ENCODE data around the gene SSH2. TPM values are rescaled to one million over a fixed set of nuclear protein-coding genes. Genes with fewer than 3 reads are reported as not detected.

SSH2 gene
- total RNA-seq, 2 experiments from 2014 or later = 39.4 to 73.9 TPM

DNA sequence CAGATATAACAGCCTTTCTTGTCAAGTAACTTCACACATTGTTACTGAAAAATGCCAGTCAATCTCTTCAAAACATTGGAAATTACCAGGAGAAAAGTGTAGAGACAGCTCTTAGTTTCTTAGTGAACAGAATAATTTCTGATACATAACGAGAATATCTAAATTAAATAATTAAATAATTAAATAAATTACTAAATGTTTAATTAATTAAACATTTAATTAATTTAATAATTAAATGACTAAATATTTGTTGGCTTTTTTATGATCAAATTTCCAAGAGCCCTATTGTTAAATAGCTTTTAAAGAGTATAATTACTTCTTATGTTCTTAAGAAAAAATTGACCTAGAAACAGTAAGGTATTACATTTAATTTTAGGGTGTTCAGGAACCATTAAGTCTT is 129.6 kb downstream of the SSH2 start:
- CTCF ChIA-PET (ENCODE audit: unreplicated experiment) = no interaction called here
- H3K9me2 ChIP-seq (ENCODE audit: insufficient read depth, low read length) = no peaks in the 10 kb centered on the region
- POLR2A ChIA-PET = interaction anchor here (0.5 to 0.9 kb wide), 2 partner anchors 135 to 138 kb away, joined by 3 read pairs; no protein-coding TSS in a partner anchor
- 0 out of 2 replicates have a peak, but pooled peaks cover 7% of the 10 kb centered on the region for H3K79me2 ChIP-seq (ENCODE audit: insufficient read depth, low read depth, low read length)
- intact Hi-C loops (cut with micrococcal nuclease; ENCODE audit: unreplicated experiment) = no loop called here
- no TSS peak for BruUV-seq (replicated peaks)
- no peak for TF ChIP-seq EZH2phosphoT487 (IDR thresholded peaks at IDR 0.05; ENCODE audit: borderline replicate concordance, low read depth, low read length)
- TF ChIP-seq, protein P1, sequence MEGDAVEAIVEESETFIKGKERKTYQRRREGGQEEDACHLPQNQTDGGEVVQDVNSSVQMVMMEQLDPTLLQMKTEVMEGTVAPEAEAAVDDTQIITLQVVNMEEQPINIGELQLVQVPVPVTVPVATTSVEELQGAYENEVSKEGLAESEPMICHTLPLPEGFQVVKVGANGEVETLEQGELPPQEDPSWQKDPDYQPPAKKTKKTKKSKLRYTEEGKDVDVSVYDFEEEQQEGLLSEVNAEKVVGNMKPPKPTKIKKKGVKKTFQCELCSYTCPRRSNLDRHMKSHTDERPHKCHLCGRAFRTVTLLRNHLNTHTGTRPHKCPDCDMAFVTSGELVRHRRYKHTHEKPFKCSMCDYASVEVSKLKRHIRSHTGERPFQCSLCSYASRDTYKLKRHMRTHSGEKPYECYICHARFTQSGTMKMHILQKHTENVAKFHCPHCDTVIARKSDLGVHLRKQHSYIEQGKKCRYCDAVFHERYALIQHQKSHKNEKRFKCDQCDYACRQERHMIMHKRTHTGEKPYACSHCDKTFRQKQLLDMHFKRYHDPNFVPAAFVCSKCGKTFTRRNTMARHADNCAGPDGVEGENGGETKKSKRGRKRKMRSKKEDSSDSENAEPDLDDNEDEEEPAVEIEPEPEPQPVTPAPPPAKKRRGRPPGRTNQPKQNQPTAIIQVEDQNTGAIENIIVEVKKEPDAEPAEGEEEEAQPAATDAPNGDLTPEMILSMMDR (conservative IDR thresholded peaks at IDR 0.05; ENCODE audit: low read length) = no peak
- peaks cover 7% of the 10 kb centered on the region; the same call in 1 of the 2 replicates for H3K9me3 ChIP-seq (ENCODE audit: low read length)
- H3K4me1 ChIP-seq (ENCODE audit: insufficient read depth, low read length, poor library complexity, severe bottlenecking) = peaks cover 5% of the 10 kb centered on the region
- no peak overlapping the region for H2AFZ ChIP-seq (ENCODE audit: low read length)
- DNase-seq (ENCODE audit: low spot score) = no peak
- peaks cover 22% of the 10 kb centered on the region for H3K36me3 ChIP-seq (ENCODE audit: insufficient read depth, low read length)
- H3K27ac ChIP-seq (ENCODE audit: low read depth, low read length, poor library complexity, severe bottlenecking) = no peak overlapping the region
- no peaks in the 10 kb centered on the region for H4K20me1 ChIP-seq (ENCODE audit: insufficient read depth, low read length)
- H3K4me3 ChIP-seq (ENCODE audit: low read depth, low read length, poor library complexity, severe bottlenecking) = no peak overlapping the region
- H3K4me2 ChIP-seq (ENCODE audit: low read length) = no peak overlapping the region

DNA sequence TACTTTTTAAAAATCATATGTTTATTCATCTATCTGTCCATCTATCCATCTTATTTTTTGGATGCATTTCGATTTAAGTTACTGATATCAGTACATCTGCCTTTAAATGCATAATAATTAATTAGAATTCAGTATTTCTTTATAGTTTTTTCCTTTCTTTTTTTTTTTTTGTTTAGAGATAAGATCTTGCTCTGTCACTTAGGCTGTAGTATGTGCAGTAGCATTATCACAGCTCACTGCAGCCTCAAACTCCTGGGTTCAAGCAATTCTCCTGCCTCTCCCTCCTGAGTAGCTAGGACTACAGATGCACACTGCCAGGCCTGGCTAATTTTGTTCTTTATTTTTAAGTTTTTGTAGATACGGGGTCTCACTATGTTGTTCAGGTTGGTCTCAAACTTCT is 133.4 kb downstream of the SSH2 start:
- Histone ChIP-seq H3K27ac (ENCODE audit: low read depth, low read length, poor library complexity, severe bottlenecking) (no peak overlapping the region), H3K36me3 (ENCODE audit: insufficient read depth, low read length) (peaks cover 24% of the 10 kb centered on the region), H3K4me1 (ENCODE audit: insufficient read depth, low read length, poor library complexity, severe bottlenecking) (peaks cover 3% of the 10 kb centered on the region), H3K9me2 (ENCODE audit: insufficient read depth, low read length) (no peaks in the 10 kb centered on the region), H3K4me3 (ENCODE audit: low read depth, low read length, poor library complexity, severe bottlenecking) (no peak overlapping the region), H3K4me2 (ENCODE audit: low read length) (no peak overlapping the region), H4K20me1 (ENCODE audit: insufficient read depth, low read length) (no peaks in the 10 kb centered on the region), H3K79me2 (ENCODE audit: insufficient read depth, low read depth, low read length) (0 out of 2 replicates have a peak, but pooled peaks cover 11% of the 10 kb centered on the region), H2AFZ (ENCODE audit: low read length) (no peak overlapping the region), H3K9me3 (ENCODE audit: low read length) (peaks cover 7% of the 10 kb centered on the region; the same call in 1 of the 2 replicates)
- intact Hi-C loops (cut with micrococcal nuclease; ENCODE audit: unreplicated experiment) = no loop called here
- BruUV-seq (replicated peaks) = no TSS peak
- DNase-seq (ENCODE audit: low spot score) = no peak
- TF ChIP-seq, protein P1 (conservative IDR thresholded peaks at IDR 0.05; ENCODE audit: low read length) = no peak
- TF ChIP-seq EZH2phosphoT487 (IDR thresholded peaks at IDR 0.05; ENCODE audit: borderline replicate concordance, low read depth, low read length) = no peak
- POLR2A ChIA-PET = interaction anchor here (0.6 kb wide), 1 partner anchor 155 kb away, joined by 3 read pairs; no protein-coding TSS in a partner anchor
- CTCF ChIA-PET (ENCODE audit: unreplicated experiment) = no interaction called here

DNA sequence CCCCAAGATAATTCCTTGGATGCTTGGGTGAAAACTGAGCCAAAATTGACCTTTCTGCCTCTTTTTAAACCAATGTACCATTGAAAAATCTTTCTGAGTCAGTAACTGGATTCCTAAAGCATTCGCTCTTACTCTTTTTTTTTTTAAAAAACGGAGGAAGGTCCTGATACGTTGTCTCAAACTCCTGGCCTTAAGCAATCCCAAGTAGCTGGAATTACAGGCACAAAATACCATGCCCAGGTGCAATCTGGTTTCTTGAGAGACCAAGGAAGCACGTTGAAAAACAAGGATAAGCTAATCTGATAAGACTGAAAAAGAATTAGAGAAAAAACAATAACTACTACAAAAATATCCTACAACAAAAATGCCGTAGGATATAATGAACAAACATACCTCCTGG is 136.5 kb downstream of the SSH2 start:
- peaks cover 4% of the 10 kb centered on the region; the same call in 1 of the 2 replicates for H3K9me3 ChIP-seq (ENCODE audit: low read length)
- no peak overlapping the region for H3K4me3 ChIP-seq (ENCODE audit: low read depth, low read length, poor library complexity, severe bottlenecking)
- H3K79me2 ChIP-seq (ENCODE audit: insufficient read depth, low read depth, low read length) = 0 out of 2 replicates have a peak, but pooled peaks cover 7% of the 10 kb centered on the region
- no TSS peak for BruUV-seq (replicated peaks)
- peaks cover 19% of the 10 kb centered on the region for H3K36me3 ChIP-seq (ENCODE audit: insufficient read depth, low read length)
- no peak for DNase-seq (ENCODE audit: low spot score)
- no peak overlapping the region for H3K4me2 ChIP-seq (ENCODE audit: low read length)
- CTCF ChIA-PET (ENCODE audit: unreplicated experiment) = no interaction called here
- H4K20me1 ChIP-seq (ENCODE audit: insufficient read depth, low read length) = no peaks in the 10 kb centered on the region
- POLR2A ChIA-PET = interaction anchor here (0.7 kb wide), 1 partner anchor 111 kb away, joined by 3 read pairs; no protein-coding TSS in a partner anchor
- H3K9me2 ChIP-seq (ENCODE audit: insufficient read depth, low read length) = no peaks in the 10 kb centered on the region
- no peak overlapping the region for H3K27ac ChIP-seq (ENCODE audit: low read depth, low read length, poor library complexity, severe bottlenecking)
- TF ChIP-seq, protein P1 (conservative IDR thresholded peaks at IDR 0.05; ENCODE audit: low read length) = no peak
- no peak for TF ChIP-seq EZH2phosphoT487 (IDR thresholded peaks at IDR 0.05; ENCODE audit: borderline replicate concordance, low read depth, low read length)
- H2AFZ ChIP-seq (ENCODE audit: low read length) = no peak overlapping the region
- no peaks in the 10 kb centered on the region for H3K4me1 ChIP-seq (ENCODE audit: insufficient read depth, low read length, poor library complexity, severe bottlenecking)
- intact Hi-C loops (cut with micrococcal nuclease; ENCODE audit: unreplicated experiment) = no loop called here

Data from OCI-LY7 (cell line).